Chondrocyte (in vitro differentiated cells): ENCODE results near the gene LAMP5. TPM values are rescaled to one million over a fixed set of nuclear protein-coding genes. Genes with fewer than 3 reads are reported as not detected.

Experiments used
- DNase-seq: peaks from one replicate; pipeline ENCODE4 v3.0.0; 2021; ENCODE audit warnings: mixed read lengths, low spot score
- H3K27ac Mint-ChIP-seq: one replicate; pipeline ENCODE4 v1.8.0; 2021; ENCODE audit warnings: mild to moderate bottlenecking, moderate library complexity, mixed read lengths; ENCODE audit not compliant: unreplicated experiment
- H3K27me3 Mint-ChIP-seq: 2 replicates; pipeline ENCODE4 v1.8.0; 2021; ENCODE audit warnings: low read depth, mixed read lengths
- H3K36me3 Mint-ChIP-seq: 2 replicates; pipeline ENCODE4 v1.8.0; 2021; ENCODE audit warnings: low read depth, mixed read lengths
- H3K4me1 Mint-ChIP-seq: 2 replicates; pipeline ENCODE4 v1.8.0; 2021; ENCODE audit warnings: low read depth, mild to moderate bottlenecking, mixed read lengths
- H3K4me3 Mint-ChIP-seq: one replicate; pipeline ENCODE4 v1.8.0; 2021; ENCODE audit warnings: mild to moderate bottlenecking, moderate library complexity, mixed read lengths; ENCODE audit not compliant: unreplicated experiment
- H3K9me3 Mint-ChIP-seq: 2 replicates; pipeline ENCODE4 v1.8.0; 2021; ENCODE audit warnings: low read depth, mixed read lengths
- total RNA-seq: library from RNA; stranded (reverse); gene quantifications from 3 replicates; pipeline ENCODE4 v1.2.1, GENCODE V29; 2021
- TF ChIP-seq, protein P1 (sequence below): fragments of 200-600 bp; sonication (generic); IDR thresholded peaks from 2 replicates; pipeline ENCODE4 v1.5.0; 2021; ENCODE audit warnings: antibody characterized with exemption, mild to moderate bottlenecking, moderate library complexity

The LAMP5 gene
- total RNA-seq, 1 donor from 2014 or later: 2.5 TPM

DNA sequence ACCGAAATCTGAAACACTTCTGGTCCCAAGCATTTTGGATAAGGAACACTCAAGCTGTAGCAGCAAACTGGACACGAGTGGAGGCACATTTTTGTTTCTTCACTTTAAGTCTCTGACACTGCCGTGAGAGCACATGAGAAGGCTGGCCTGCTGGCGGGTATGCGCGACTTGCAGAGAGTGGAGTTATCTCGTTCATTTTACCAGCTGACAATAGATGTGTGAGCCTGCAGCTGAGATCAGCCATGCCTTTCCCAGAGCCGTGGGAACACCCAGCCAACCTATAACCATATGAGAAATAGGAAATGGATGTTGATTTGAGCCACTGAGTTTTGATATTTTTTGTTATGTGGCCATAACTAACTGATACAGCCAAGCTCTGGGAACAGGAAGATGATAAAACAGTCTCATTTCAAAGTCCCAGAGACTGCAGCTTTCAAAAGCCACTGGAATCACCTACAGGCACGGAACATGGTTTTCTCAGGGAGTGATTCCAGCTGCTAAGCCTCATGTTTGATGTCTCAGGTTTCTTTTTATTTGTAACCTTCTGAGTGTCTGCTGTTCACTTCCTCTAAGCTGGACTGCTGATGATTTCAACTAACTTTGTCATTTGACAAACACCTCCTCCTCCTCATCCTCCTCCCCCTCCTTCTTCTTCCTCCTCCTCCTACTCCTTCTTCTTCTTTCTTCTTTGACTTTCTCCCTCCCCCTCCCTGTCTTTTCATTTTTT lies 28.6 kb upstream of the LAMP5 start:
- Mint-ChIP-seq H3K4me3 (no peak overlapping the region), H3K27me3 (no peaks in the 10 kb centered on the region), H3K9me3 (no peaks in the 10 kb centered on the region), H3K27ac (no peak overlapping the region), H3K36me3 (peaks cover 1% of the 10 kb centered on the region), H3K4me1 (peaks cover 20% of the 10 kb centered on the region)
- no peak for DNase-seq
- TF ChIP-seq, protein P1, sequence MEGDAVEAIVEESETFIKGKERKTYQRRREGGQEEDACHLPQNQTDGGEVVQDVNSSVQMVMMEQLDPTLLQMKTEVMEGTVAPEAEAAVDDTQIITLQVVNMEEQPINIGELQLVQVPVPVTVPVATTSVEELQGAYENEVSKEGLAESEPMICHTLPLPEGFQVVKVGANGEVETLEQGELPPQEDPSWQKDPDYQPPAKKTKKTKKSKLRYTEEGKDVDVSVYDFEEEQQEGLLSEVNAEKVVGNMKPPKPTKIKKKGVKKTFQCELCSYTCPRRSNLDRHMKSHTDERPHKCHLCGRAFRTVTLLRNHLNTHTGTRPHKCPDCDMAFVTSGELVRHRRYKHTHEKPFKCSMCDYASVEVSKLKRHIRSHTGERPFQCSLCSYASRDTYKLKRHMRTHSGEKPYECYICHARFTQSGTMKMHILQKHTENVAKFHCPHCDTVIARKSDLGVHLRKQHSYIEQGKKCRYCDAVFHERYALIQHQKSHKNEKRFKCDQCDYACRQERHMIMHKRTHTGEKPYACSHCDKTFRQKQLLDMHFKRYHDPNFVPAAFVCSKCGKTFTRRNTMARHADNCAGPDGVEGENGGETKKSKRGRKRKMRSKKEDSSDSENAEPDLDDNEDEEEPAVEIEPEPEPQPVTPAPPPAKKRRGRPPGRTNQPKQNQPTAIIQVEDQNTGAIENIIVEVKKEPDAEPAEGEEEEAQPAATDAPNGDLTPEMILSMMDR: no peak

DNA sequence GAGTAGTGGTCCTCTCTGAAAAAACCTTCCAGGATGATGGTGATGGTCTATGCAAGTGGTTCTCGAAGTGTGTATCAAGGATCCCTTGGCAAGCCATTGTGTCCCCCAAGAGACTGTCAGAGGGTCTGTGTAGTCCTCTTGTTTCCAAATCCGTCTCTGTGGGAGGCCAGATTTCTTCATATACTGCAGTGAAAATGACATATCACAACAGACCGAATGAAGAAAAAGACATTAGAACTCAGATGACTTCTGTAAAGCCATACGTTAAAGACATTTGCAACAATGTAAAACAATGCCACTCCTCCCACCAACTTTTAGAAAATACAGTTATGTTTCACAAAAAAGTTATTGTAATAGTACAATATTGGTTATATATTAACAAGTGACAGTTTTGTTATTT lies 27.2 kb upstream of the LAMP5 start:
- no peaks in the 10 kb centered on the region for H3K36me3 Mint-ChIP-seq
- no peaks in the 10 kb centered on the region for H3K27me3 Mint-ChIP-seq
- TF ChIP-seq, protein P1: no peak
- H3K27ac Mint-ChIP-seq: no peak overlapping the region
- DNase-seq: no peak
- peaks cover 29% of the 10 kb centered on the region for H3K4me1 Mint-ChIP-seq
- H3K4me3 Mint-ChIP-seq: no peak overlapping the region
- no peaks in the 10 kb centered on the region for H3K9me3 Mint-ChIP-seq

DNA sequence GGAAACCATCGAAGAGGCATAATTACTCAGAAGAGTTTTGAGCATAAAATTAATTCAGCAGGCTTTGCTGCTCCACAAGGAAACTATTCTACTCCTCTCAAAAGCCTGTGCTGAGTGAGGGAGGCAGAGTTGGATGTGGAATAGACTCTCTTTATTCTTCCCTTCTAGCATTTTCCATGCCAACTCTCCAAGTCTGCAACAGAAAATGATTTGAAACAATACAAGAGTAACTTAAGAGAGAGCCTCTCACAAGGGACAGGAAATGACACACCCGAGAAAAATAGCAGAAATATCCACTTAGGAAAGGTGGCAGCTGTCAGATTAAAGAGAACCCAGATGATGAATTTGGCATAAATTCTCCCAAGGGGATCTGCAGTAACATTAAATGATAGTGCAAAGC lies 26.3 kb upstream of the LAMP5 start:
- Mint-ChIP-seq H3K36me3 (no peaks in the 10 kb centered on the region), H3K4me3 (no peak overlapping the region), H3K27me3 (no peaks in the 10 kb centered on the region), H3K9me3 (no peaks in the 10 kb centered on the region), H3K4me1 (peaks cover 30% of the 10 kb centered on the region), H3K27ac (no peak overlapping the region)
- DNase-seq: no peak
- TF ChIP-seq, protein P1: no peak

DNA sequence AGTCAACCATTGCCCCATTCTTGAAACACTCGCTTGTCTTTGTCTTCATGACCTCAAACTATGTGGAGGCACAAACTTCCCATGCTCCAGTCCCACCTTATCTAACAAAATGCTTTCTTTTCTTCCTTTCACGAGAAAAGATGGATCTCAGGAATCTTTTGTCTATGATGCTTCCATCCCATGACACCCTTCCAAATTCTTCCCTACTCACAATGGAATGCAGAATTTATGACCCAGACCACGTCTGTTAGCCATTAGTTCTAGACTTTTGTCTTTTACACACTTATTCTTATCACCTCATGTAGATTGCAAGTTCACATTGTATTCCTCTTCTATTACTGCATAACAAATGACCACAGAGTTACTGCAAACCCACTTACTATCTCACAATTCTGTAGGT lies 24.2 kb upstream of the LAMP5 start:
- H3K27ac Mint-ChIP-seq: no peak overlapping the region
- DNase-seq: no peak
- no peaks in the 10 kb centered on the region for H3K27me3 Mint-ChIP-seq
- no peaks in the 10 kb centered on the region for H3K9me3 Mint-ChIP-seq
- H3K36me3 Mint-ChIP-seq: no peaks in the 10 kb centered on the region
- TF ChIP-seq, protein P1: no peak
- peaks cover 34% of the 10 kb centered on the region for H3K4me1 Mint-ChIP-seq
- H3K4me3 Mint-ChIP-seq: no peak overlapping the region

DNA sequence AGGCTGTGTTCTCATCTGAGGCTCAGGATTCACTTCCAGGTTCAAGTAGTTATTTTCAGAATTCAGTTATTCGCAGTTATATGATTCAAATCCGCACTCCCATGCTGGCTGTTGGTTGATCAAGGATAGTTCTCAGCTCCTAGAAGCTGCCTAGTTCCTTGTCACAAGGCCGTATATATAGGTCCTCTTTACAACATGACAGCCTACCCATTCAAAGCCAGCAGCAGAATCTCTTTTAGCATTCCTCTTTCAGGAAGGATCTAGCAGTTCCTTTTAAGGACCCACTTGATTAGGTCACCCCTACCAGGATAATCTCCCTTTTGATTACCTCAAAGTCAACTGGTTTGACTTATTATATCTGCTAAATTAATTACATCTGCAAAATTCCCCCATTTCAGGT lies 23.8 kb upstream of the LAMP5 start:
- H3K4me3 Mint-ChIP-seq: no peak overlapping the region
- H3K9me3 Mint-ChIP-seq: no peaks in the 10 kb centered on the region
- peaks cover 34% of the 10 kb centered on the region for H3K4me1 Mint-ChIP-seq
- DNase-seq: no peak
- TF ChIP-seq, protein P1: no peak
- no peaks in the 10 kb centered on the region for H3K27me3 Mint-ChIP-seq
- H3K27ac Mint-ChIP-seq: no peak overlapping the region
- peaks cover 1% of the 10 kb centered on the region for H3K36me3 Mint-ChIP-seq
